HG03520 (cell line): ENCODE data around the gene LRRC27.
"Not testable (repeated sequence)": the region's sequence is repeated elsewhere in the genome, so short reads cannot be mapped to it uniquely, and the experiment has no call there.

ENCODE experiments used
- ATAC-seq: cut with Tn5 transposase; IDR thresholded peaks from one replicate; pipeline ENCODE4 v1.9.1; 2021; ENCODE audit warnings: mild to moderate bottlenecking, moderate library complexity; ENCODE audit not compliant: unreplicated experiment

Gene LRRC27

DNA sequence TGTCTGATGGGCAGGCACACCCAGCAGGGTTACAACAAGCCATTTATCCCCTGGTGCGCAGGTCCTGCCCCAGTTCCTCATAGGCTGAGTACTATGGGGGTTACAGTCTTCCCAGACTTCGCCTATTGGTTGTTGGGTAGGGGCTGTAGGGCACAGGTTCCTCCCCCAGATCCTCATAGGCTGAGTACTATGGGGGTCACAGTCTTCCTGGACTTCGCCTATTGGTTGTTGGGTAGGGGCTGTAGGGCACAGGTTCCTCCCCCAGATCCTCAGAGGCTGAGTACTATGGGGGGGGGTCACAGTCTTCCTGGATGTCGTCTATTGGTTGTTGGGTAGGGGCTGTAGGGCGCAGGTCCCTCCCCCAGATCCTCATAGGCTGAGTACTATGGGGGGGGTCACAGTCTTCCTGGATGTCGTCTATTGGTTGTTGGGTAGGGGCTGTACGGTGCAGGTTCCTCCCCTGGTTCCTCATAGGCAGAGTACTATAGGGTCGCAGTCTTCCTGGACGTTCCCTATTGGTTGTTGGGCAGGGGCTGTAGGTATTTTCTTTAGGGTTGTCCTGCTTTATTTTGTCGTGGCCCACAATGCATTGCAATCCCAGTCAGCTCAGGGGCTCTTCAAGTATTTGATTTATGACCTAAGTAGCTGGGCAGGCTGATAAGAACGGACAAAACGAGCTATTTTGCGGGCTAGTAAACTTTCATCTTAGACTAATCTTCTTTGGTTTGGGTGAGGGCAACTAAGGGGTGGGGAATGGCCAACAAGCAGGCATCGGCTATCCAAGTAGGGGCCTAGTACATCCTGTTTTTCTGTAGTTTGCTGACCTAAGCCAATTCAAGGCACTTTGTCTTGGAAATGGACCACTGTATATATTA lies 3.4 kb downstream of the LRRC27 start:
- ATAC-seq = no peak

DNA sequence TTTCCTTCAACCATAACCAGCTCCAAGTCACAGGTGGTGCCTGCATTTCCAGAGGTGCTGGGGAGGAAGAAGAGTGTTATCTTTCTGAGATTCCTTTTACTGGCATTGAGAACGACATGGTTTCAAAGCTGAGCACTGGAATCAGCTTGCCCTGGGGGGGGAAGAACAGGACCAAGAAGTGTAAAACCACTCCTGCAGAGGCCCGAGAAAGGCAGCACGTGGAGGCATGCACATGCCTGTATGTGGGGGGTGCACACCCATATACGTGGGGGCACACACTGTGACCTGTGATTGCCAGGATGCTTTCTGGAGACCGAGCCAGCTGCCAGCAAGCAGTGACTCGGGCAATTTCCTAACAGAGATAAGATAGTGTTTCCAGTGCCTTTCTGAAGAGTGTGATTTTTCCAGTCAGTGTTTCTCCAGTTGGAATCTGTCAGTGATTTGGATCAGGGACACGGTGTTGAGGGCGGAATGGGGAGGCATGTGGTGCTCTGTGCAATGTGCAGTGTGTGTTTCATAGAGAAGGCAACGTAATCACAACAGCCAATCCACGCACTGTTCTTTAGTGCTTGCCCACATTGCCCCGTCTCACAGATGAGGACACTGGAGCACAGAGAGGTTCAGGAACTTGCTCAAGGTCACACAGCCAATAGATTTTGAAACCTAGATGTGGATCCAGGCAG lies 4.2 kb downstream of the LRRC27 start:
- ATAC-seq = no peak

DNA sequence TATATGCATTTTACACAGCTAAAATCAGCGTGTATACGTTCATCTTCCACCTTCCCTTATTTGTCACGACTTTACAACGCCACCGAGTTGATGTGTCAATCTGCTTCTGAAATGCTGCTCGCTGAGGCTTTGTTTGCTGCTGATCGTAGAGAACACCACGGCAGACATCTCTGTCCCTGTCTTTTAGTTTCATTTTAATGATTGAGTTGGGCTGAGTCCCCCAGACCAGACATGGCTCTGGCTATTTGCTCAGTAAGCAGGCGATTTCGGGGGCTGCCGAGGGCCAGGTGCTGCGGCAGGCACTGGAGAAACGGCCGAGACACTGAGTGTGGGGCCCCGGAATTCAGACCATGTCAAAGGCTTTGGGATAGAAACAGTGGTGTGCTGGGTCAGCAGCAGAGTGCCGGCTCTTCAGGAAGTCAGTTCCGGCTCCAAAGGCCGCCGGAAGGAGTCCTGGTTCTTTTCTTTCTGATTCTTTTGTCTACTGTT lies 5.0 kb downstream of the LRRC27 start:
- no peak for ATAC-seq

DNA sequence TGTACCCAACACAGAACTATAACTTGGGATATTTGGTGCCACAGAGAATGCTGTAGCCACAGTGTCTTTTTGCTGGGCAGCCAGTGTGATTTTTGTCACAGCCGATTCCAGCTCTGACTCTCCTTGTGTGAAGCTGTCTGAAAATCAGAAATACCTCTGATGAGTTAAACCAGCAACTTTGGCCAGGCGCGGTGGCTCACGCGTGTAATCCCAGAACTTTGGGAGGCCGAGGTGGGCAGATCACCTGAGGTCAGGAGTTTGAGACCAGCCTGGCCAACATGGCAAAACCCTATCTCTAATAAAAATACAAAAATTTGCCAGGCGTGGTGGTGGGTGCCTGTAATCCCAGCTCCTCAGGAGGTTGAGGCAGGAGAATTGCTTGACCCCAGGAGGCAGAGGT lies 5.9 kb downstream of the LRRC27 start:
- not testable (repeated sequence) for ATAC-seq

GRCh38 chr10:132338876-132339275 lies 6.9 kb downstream of the LRRC27 start:
- no peak for ATAC-seq

GRCh38 chr10:132339276-132339675 lies 7.3 kb downstream of the LRRC27 start:
- no peak for ATAC-seq

DNA sequence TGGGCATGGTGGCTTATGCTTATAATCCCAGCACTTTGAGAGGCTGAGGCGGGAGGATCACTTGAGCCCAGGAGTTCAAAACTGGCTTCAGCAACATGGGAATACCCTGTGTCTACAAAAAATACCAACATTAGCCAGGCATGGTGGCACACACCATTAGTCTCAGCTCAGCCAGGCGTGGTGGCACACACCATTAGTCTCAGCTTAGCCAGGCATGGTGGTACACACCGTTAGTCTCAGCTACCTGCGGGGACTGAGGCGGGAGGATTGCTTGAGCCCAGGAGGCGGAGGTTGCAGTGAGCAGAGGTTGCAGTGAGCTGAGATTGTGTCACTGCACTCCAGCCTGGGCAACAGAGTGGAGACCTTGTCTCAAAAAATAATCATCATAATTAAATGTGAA lies 9.0 kb downstream of the LRRC27 start:
- ATAC-seq = no peak

DNA sequence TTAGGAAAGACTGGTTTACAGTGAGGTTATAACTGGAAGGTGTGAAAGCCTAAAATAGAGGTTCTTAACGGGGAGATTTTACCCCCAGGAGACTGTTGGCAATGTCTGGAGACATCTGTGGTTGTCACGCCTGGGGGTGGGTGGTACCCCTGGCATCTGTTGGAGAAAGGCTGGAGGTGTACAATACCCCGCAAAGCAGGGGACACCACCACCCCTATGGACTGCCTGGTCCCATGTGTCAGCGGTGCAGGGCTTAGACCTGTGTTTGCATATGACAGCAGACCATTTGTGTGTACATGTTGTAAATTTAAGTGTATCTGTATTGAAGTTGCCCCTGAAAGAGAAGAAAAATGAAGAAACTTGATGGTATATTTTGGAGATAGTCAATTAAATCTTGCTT lies 9.8 kb downstream of the LRRC27 start:
- no peak for ATAC-seq

- no peak for ATAC-seq
Observed at GRCh38 chr10:132342553-132342952, 10.6 kb downstream of the LRRC27 start.

GRCh38 chr10:132344386-132344785 lies 12.4 kb downstream of the LRRC27 start:
- ATAC-seq = no peak

DNA sequence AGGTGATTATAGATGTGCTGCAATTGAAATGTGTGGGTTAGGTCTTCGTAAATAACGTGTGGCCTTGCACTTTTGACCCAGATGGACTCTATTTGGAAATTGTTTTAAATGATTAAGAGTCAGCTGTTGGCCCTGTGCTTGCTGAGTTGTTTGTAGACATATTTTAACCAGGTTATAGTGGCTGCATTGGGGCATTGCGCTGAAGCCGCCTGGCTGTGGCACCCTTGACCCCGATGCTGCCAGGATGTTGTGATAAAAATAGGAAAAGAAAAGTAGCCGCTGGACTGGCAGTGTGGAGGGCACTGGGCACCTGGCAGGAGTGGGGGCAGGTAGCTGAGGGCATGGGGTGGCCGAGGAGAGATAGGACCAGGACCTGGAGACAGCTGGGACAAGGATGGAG lies 13.4 kb downstream of the LRRC27 start:
- no peak for ATAC-seq

DNA sequence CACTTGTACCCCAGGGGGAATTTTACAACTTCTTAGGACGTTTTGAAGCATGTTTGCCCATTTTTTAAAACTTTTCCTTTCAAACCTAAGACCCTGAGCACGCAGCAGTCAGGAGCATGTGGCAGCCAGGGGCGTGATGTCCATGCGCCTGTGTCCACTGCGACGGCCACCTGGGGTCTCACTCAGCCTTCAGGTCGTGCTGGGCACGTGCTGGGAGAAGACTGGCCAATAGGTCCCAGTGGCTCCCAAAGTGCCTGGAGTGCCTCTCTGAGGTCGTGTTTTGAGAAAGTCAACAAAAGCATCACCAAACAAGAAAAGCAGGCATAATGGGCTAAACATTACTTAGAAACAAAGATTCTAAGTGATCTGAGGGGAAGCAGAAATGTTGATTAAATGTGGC lies 14.8 kb downstream of the LRRC27 start:
- ATAC-seq = no peak

- no peak for ATAC-seq
Observed at GRCh38 chr10:132347211-132347930, 15.4 kb downstream of the LRRC27 start.

GRCh38 chr10:132347931-132348267 lies 15.9 kb downstream of the LRRC27 start:
- ATAC-seq = no peak

DNA sequence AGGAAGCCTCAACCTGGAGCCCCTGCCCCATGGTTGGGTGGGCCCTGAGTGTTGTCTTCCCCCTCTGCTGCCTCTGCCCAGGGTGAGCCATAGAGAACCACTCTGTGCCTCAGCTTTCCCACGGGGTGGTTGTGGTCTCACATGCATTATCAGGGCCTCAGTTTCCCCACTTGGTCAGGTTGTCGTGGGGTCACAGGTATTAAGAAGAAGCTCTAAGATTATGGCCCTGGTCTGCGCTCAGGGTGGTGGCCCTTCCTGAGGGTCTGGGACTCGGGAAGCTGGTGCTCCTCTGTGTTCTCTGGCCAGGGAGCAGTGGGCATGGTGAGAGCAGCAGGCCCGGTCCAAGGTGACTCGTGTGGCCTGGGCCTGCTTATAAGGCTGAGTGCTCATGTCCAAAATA lies 17.8 kb downstream of the LRRC27 start:
- ATAC-seq = no peak

- ATAC-seq = no peak
Observed at GRCh38 chr10:132350391-132350790, 18.4 kb downstream of the LRRC27 start.

- ATAC-seq = no peak
Observed at GRCh38 chr10:132350946-132351345, 19.0 kb downstream of the LRRC27 start.

DNA sequence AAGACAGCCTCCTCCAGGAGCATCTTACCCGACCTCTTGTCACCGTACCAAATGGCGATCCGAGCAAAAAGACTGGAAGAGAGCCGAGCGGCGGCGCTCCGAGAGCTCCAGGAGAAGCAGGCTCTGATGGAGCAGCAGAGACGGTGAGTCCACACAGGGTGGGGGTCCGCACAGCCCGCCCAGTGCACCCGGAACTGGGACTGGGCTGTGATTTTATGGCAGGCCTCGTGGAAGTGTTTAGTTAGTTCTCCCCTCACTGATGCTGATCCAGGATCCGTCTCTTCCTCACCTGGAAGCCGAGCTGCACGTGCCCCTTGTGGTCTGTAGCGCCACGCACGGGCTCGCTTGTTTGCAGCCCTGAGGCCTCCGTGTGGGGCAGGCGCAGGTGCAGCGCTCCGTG lies 19.6 kb downstream of the LRRC27 start:
- no peak for ATAC-seq

DNA sequence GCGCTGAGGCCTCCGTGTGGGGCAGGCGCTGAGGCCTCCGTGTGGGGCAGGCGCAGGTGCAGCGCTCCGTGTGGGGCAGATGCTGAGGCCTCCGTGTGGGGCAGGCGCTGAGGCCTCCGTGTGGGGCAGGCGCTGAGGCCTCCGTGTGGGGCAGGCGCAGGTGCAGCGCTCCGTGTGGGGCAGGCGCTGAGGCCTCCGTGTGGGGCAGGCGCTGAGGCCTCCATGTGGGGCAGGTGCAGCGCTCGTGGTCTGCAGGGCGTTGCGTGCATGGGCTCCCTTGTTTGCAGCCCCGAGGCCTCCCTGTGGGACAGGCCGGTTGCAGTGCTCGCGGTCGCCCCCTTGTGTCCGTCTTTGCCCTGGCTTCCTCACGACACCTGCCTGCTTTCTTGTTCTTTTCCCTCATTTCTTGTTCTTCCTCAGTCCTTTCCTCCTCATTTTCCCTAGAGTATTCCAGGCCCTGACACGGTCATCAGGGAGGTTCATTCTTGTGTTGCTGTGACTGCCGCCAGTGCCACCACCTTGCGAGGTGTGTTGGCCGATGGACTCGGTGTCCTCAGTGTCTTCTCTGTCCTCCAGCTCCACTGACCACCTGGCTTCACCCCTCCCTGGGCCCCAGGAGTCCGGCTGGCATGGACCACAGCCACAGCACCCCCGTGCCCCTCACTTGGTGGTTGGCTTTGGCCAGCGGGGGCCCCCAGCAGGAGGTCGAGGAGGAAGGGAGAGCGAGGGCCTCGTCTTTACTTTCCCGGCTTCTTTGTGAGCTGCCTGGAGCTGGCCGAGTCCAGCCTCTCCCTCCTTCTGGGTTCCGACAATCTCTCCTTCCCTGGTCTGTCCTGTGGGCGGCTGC lies 20.7 kb downstream of the LRRC27 start:
- not testable (repeated sequence) for ATAC-seq

- no peak for ATAC-seq
Observed at GRCh38 chr10:132353456-132354355, 21.7 kb downstream of the LRRC27 start.
